SH-SY5Y (cell line): ENCODE results near the gene TMC4.

Experiments
- GATA2 ChIP-seq: IDR thresholded peaks from 2 replicates; pipeline ENCODE4 v1.6.1; 2011; ENCODE audit warnings: mild to moderate bottlenecking, low read depth, low read length
- GATA3 ChIP-seq: IDR thresholded peaks from 2 replicates; pipeline ENCODE4 v1.6.1; 2011; ENCODE audit warnings: low read depth, mild to moderate bottlenecking, low read length, moderate library complexity

TMC4 gene

GRCh38 chr19:54188215-54188871, 15.4 kb upstream of the TMC4 start:
- TF ChIP-seq GATA3 (no peak), GATA2 (no peak)

GRCh38 chr19:54186934-54187381, 14.0 kb upstream of the TMC4 start:
- TF ChIP-seq GATA2 (no peak), GATA3 (no peak)

GRCh38 chr19:54186351-54186750, 13.4 kb upstream of the TMC4 start:
- no peak for TF ChIP-seq GATA2
- no peak for TF ChIP-seq GATA3

GRCh38 chr19:54183431-54183830, 10.5 kb upstream of the TMC4 start:
- TF ChIP-seq GATA3 (no peak), GATA2 (no peak)

- TF ChIP-seq GATA3: no peak
- TF ChIP-seq GATA2: no peak
These were observed 7.7 kb upstream of the TMC4 start for GRCh38 chr19:54180691-54181091.

GRCh38 chr19:54179921-54180461, 7.0 kb upstream of the TMC4 start:
- TF ChIP-seq GATA2 (no peak), GATA3 (no peak)

- no peak for TF ChIP-seq GATA2
- TF ChIP-seq GATA3: no peak
These were observed 6.4 kb upstream of the TMC4 start for GRCh38 chr19:54179262-54179852.

GRCh38 chr19:54178581-54179261, 5.8 kb upstream of the TMC4 start:
- TF ChIP-seq GATA2: no peak
- no peak for TF ChIP-seq GATA3

GRCh38 chr19:54173951-54174834, 1.2 kb upstream of the TMC4 start:
- no peak for TF ChIP-seq GATA3
- TF ChIP-seq GATA2: no peak

GRCh38 chr19:54173359-54173699, 369 bp upstream of the TMC4 start:
- TF ChIP-seq GATA2 (no peak), GATA3 (no peak)

GRCh38 chr19:54169149-54169740, 3.7 kb downstream of the TMC4 start:
- TF ChIP-seq GATA2 (no peak), GATA3 (no peak)

- TF ChIP-seq GATA3: no peak
These were observed 4.6 kb downstream of the TMC4 start for GRCh38 chr19:54168174-54168917.

GRCh38 chr19:54165222-54165621, 7.7 kb downstream of the TMC4 start:
- TF ChIP-seq GATA2 (no peak), GATA3 (no peak)
